Panc1 (cell line): ENCODE measurements around the gene SLC35F4. TPM values are rescaled to one million over a fixed set of nuclear protein-coding genes. Genes with fewer than 3 reads are reported as not detected.

Experiments used
- ATAC-seq: fragments of 200-7000 bp; cut with Tn5 transposase; 2 replicates; pipeline ENCODE4 v1.9.1; 2020; ENCODE audit warnings: mild to moderate bottlenecking, moderate library complexity
- BruUV-seq: library from RNA; stranded (reverse); fragments of 400-500 nt; replicated peaks from 2 replicates; lab custom pipeline; 2021; lab: Mats Ljungman, UMichigan
- CTCF ChIA-PET: fragments of 300-600 bp; sonication (Branson Sonifier 250); formaldehyde crosslinking; loops from one replicate; lab custom pipeline; 2022; ENCODE audit warnings: antibody characterized with exemption; lab: Charles Lee
- POLR2A ChIA-PET: fragments of 300-600 bp; sonication (Branson Sonifier 250); formaldehyde crosslinking; loops from one replicate; lab custom pipeline; 2022; ENCODE audit warnings: antibody characterized with exemption; lab: Charles Lee
- DNase-seq: peaks from one replicate; pipeline ENCODE4 v3.0.0-alpha.2; 2010; ENCODE audit warnings: low read depth, low spot score
- H3K27ac ChIP-seq: 2 replicates; pipeline ENCODE4 v1.5.1; 2011; ENCODE audit warnings: mild to moderate bottlenecking, low read length, inconsistent platforms
- H3K27me3 ChIP-seq: fragments of 200-500 bp; sonication (Bioruptor generic); 2 replicates; pipeline ENCODE4 v1.6.0; 2014; ENCODE audit warnings: low read length, inconsistent platforms; ENCODE audit not compliant: control insufficient read depth, insufficient read depth
- H3K36me3 ChIP-seq: fragments of 200-500 bp; sonication (Bioruptor generic); 2 replicates; pipeline ENCODE4 v1.5.1; 2014; ENCODE audit warnings: inconsistent platforms, mild to moderate bottlenecking, low read length, moderate library complexity; ENCODE audit not compliant: control insufficient read depth, insufficient read depth
- H3K4me1 ChIP-seq: 2 replicates; pipeline ENCODE4 v1.5.1; 2011; ENCODE audit warnings: inconsistent platforms, mild to moderate bottlenecking, low read length, moderate library complexity; ENCODE audit not compliant: control insufficient read depth, insufficient read depth
- H3K4me3 ChIP-seq, 2 experiments: 2 replicates each; pipeline ENCODE4 v1.5.1; 2011 to 2012; ENCODE audit warnings: low read depth in 2 of 2, low read length in 2 of 2, mild to moderate bottlenecking in 2 of 2, inconsistent platforms in 1 of 2, moderate library complexity in 1 of 2
- H3K9me3 ChIP-seq: fragments of 200-500 bp; sonication (Bioruptor generic); 2 replicates; pipeline ENCODE4 v1.5.1; 2014; ENCODE audit warnings: low read depth, mild to moderate bottlenecking, inconsistent platforms, low read length, moderate library complexity; ENCODE audit not compliant: control insufficient read depth, insufficient read depth
- POLR2AphosphoS5 ChIP-seq: IDR thresholded peaks from 2 replicates; pipeline ENCODE4 v1.6.1; 2012; ENCODE audit warnings: mild to moderate bottlenecking, low read depth, low read length, moderate library complexity
- SIN3A ChIP-seq: IDR thresholded peaks from 2 replicates; pipeline ENCODE4 v1.6.1; 2012; ENCODE audit warnings: low read depth, mild to moderate bottlenecking, low read length, moderate library complexity, borderline replicate concordance; ENCODE audit not compliant: insufficient read depth
- TCF7L2 ChIP-seq: IDR thresholded peaks from 2 replicates; pipeline ENCODE4 v1.6.1; 2011; ENCODE audit warnings: mild to moderate bottlenecking, low read depth, low read length, inconsistent platforms
- in situ Hi-C: cut with HindIII; loops from 2 replicates; pipeline ENCODE4 v1.10.0; 2016; ENCODE audit warnings: low sequenced_read_pairs, low pct_unique_long_range_greater_than_20kb
- intact Hi-C: fragments of 100-400 bp; cut with micrococcal nuclease; formaldehyde crosslinking; loops from one replicate; pipeline ENCODE4 v1.10.0; 2022; ENCODE audit not compliant: unreplicated experiment
- total RNA-seq: library from RNA; stranded (reverse); gene quantifications from one replicate; pipeline ENCODE4 v1.2.1, GENCODE V29; 2021; ENCODE audit not compliant: unreplicated experiment
- TF ChIP-seq, protein P1 (sequence below): fragments of 450-650 bp; IDR thresholded peaks from 2 replicates; pipeline ENCODE4 v1.5.1; 2017; ENCODE audit warnings: mild to moderate bottlenecking
- TF ChIP-seq, protein P2 (sequence below), 2 experiments: IDR thresholded peaks; 2 replicates each; pipeline ENCODE4 v1.6.1; 2011 to 2012; ENCODE audit warnings: low read depth in 2 of 2, control low read depth in 1 of 2, low read length in 1 of 2, mild to moderate bottlenecking in 1 of 2, moderate library complexity in 1 of 2; ENCODE audit not compliant: insufficient read depth in 1 of 2

SLC35F4 gene
- total RNA-seq, 1 experiment from 2014 or later, result not detected

DNA sequence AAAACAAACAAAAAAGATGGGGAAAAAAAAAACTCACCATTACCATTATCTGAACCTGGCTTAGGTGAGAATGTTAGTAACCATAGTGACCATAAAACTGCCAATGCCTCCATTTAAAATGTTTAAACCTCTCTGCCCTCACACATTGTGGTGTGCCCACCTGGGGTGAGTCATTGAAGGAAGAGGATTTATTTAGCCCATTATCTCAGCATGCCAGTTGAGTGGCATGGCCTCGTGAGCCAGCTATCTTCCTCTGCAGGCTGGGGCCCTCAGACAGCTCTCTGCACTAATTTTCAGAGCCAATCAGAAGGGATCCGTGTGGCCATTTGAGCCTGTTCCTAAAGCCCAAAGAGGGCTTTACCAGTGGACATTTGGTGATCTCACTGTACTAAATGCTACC lies 290.4 kb downstream of the SLC35F4 start:
- BruUV-seq, result no TSS peak
- Histone ChIP-seq H3K27me3 (no peaks in the 10 kb centered on the region), H3K4me3 (no peak overlapping the region), H3K36me3 (no peaks in the 10 kb centered on the region), H3K9me3 (no peaks in the 10 kb centered on the region), H3K27ac (no peak overlapping the region), H3K4me1 (no peaks in the 10 kb centered on the region)
- TF ChIP-seq POLR2AphosphoS5 (no peak), SIN3A (no peak), TCF7L2 (no peak)
- TF ChIP-seq, protein P1, sequence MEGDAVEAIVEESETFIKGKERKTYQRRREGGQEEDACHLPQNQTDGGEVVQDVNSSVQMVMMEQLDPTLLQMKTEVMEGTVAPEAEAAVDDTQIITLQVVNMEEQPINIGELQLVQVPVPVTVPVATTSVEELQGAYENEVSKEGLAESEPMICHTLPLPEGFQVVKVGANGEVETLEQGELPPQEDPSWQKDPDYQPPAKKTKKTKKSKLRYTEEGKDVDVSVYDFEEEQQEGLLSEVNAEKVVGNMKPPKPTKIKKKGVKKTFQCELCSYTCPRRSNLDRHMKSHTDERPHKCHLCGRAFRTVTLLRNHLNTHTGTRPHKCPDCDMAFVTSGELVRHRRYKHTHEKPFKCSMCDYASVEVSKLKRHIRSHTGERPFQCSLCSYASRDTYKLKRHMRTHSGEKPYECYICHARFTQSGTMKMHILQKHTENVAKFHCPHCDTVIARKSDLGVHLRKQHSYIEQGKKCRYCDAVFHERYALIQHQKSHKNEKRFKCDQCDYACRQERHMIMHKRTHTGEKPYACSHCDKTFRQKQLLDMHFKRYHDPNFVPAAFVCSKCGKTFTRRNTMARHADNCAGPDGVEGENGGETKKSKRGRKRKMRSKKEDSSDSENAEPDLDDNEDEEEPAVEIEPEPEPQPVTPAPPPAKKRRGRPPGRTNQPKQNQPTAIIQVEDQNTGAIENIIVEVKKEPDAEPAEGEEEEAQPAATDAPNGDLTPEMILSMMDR, result no peak
- TF ChIP-seq, protein P2, sequence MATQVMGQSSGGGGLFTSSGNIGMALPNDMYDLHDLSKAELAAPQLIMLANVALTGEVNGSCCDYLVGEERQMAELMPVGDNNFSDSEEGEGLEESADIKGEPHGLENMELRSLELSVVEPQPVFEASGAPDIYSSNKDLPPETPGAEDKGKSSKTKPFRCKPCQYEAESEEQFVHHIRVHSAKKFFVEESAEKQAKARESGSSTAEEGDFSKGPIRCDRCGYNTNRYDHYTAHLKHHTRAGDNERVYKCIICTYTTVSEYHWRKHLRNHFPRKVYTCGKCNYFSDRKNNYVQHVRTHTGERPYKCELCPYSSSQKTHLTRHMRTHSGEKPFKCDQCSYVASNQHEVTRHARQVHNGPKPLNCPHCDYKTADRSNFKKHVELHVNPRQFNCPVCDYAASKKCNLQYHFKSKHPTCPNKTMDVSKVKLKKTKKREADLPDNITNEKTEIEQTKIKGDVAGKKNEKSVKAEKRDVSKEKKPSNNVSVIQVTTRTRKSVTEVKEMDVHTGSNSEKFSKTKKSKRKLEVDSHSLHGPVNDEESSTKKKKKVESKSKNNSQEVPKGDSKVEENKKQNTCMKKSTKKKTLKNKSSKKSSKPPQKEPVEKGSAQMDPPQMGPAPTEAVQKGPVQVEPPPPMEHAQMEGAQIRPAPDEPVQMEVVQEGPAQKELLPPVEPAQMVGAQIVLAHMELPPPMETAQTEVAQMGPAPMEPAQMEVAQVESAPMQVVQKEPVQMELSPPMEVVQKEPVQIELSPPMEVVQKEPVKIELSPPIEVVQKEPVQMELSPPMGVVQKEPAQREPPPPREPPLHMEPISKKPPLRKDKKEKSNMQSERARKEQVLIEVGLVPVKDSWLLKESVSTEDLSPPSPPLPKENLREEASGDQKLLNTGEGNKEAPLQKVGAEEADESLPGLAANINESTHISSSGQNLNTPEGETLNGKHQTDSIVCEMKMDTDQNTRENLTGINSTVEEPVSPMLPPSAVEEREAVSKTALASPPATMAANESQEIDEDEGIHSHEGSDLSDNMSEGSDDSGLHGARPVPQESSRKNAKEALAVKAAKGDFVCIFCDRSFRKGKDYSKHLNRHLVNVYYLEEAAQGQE (IDR thresholded peaks at IDR 0.05; ENCODE audit: insufficient read depth in 1 of 2, low read depth in 2 of 2, low read length in 1 of 2), result no peak
- ChIA-PET POLR2A (no interaction called here), CTCF (no interaction called here)
- no peak for ATAC-seq
- intact Hi-C loops, result no loop called here
- no peak for DNase-seq
- in situ Hi-C loops, result no loop called here

DNA sequence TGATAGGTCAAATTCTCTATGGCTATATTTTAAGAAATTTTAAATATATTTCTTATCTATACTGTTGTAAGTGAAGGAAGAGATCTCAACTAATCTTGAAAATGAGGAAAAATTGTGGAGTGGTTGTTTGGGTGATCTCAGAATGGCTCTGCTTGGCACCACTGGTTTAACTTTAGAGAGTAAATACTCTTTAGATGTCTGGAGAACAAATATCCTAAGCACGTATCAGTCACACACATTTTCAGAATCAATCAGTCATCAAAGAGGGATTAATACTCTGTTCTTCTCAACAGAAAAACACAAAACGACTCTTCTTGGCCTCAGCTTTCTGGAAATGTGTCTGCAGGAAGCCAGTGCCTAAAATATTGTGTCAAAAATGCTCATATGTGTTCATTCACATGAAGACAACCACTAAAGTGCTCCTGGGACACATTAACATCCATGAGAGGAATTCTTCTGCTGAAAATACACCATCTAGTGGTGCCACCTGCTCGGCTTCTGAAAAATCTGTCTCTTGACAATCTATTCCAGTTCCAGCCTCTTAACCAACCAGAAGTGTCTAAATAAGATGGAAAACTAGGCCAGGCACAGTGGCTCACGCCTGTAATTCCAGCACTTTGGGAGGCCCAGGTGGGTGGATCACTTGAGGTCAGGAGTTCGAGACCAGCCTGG lies 291.1 kb downstream of the SLC35F4 start:
- Histone ChIP-seq H3K27ac (no peak overlapping the region), H3K4me3 (no peak overlapping the region), H3K9me3 (no peaks in the 10 kb centered on the region), H3K4me1 (no peaks in the 10 kb centered on the region), H3K27me3 (no peaks in the 10 kb centered on the region), H3K36me3 (no peaks in the 10 kb centered on the region)
- DNase-seq (no peak), ATAC-seq (no peak)
- BruUV-seq, result no TSS peak
- CTCF ChIA-PET, result no interaction called here
- TF ChIP-seq, protein P1, result peak; percentile 43
- TF ChIP-seq TCF7L2, result no peak
- POLR2A ChIA-PET, result no interaction called here
- intact Hi-C loops (no loop called here), in situ Hi-C loops (no loop called here)
